Measurements from ENCODE around the gene LIME1. TPM values are rescaled to one million over a fixed set of nuclear protein-coding genes. Genes with fewer than 3 reads are reported as not detected.
A peak's percentile ranks its signal among the peaks of the same experiment; 100 is the strongest.

Gene LIME1
- total and polyA plus RNA-seq, 2 of the 8 experiments (the other 6 are each of a cell fraction or from before 2014, with no cell fraction given) = 4.5 to 5.9 TPM

DNA sequence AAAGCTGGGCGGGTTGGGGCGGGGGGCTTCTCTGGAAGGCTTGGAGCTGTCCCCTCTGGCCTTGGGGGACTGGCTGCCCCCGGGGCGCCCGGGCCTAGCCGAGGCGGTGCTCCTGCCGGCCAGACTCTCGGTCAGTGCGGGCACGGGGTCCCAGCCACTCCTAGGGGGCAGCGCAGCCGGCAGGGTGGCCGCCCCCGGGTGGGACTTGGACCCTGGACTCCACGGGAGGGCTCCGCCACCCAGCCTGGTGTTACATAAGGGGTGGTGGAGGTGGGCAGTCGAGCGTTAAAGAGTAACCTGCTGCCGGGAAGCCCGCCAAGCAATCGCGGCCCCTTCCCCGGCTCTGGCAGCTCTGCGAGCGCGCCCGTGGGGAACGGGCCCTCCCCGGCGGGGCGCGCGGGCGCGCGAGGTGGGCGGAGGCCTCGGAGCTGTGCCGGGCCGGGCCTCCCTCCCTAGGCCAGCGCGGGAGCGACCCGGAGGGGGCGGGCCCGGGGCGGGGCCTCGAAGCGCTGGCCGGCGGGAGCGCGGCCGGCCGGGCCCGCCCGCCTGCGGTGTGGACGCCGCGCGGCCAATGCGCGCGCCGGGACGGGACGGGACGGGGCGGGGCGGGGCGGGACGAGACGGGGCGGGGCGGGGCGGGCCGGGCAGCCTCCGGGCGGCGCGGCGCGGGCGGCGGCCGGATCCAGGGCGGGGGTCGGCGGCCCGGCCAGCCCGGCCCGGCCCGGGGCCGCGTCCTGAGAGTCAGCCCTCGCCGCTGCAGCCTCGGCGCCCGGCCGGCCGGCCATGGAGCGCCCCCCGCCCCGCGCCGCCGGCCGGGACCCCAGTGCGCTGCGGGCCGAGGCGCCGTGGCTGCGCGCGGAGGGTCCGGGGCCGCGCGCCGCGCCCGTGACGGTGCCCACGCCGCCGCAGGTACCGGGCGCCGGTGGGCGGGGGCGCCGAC, 2.9 kb downstream of the LIME1 start, which contains the start of gene SLC2A4RG:
Gene SLC2A4RG, plus strand, starts transcription at position 647 of the 940 bp plus-strand sequence. Its CDS starts 137 bp downstream, at position 784.
- Histone ChIP-seq H3K36me3 (ENCODE audit: control insufficient read depth in 2 of 4, insufficient read depth in 4 of 4, low read length in 3 of 4) (peaks cover 0 to 23% (median 5%) of the 10 kb centered on the region in 4 experiments; a peak in 2 of 8 replicates), H3K4me3 (ENCODE audit: extremely low read depth in 1 of 4, insufficient read depth in 2 of 4, low read depth in 3 of 4, low read length in 4 of 4) (peak within 1 kb of the TSS; percentile 49 to 83 (median 60)), H2BK120ac (replicated peaks; ENCODE audit: low read depth, low read length) (no peak within 1 kb of the TSS), H2BK20ac (ENCODE audit: low read length) (no peak within 1 kb of the TSS), H3K56ac (replicated peaks; ENCODE audit: insufficient read length, low read depth, low read length) (no peak within 1 kb of the TSS), H2AK5ac (ENCODE audit: low read depth, low read length) (no peak within 1 kb of the TSS), H3K18ac (ENCODE audit: extremely low read depth, low read length) (peak within 1 kb of the TSS; percentile 60), H4K5ac (ENCODE audit: insufficient read length, low read depth, low read length) (no peak within 1 kb of the TSS), H3K79me2 (ENCODE audit: control insufficient read depth in 1 of 2, insufficient read depth in 2 of 2, low read length in 2 of 2) (no peaks in the 10 kb centered on the region), H2AFZ (ENCODE audit: low read length) (no peak within 1 kb of the TSS), H3K27ac (ENCODE audit: low read depth, low read length) (no peak within 1 kb of the TSS), H2BK5ac (ENCODE audit: low read depth, low read length) (peak within 1 kb of the TSS; percentile 78; the same call in 1 of the 2 replicates), H3K4me2 (ENCODE audit: insufficient read depth in 1 of 2, low read depth in 2 of 2, low read length in 2 of 2) (peak within 1 kb of the TSS; percentile 71 to 95), H3K4me1 (replicated peaks in 1 of 4; ENCODE audit: control insufficient read depth in 3 of 4, insufficient read depth in 4 of 4, low read length in 3 of 4) (peaks cover 0 to 20% (median 11%) of the 10 kb centered on the region in 4 experiments; a peak in 6 of 7 replicates), H4K91ac (replicated peaks; ENCODE audit: insufficient read length, low read length) (peak within 1 kb of the TSS; percentile 54), H2BK12ac (ENCODE audit: low read depth, low read length) (no peak within 1 kb of the TSS), H3K9ac (replicated peaks in 1 of 4; ENCODE audit: extremely low read depth in 1 of 4, low read depth in 3 of 4, low read length in 3 of 4) (peak within 1 kb of the TSS; percentile 49 to 86 (median 52); a peak in 6 of 7 replicates), H3K23ac (ENCODE audit: insufficient read length) (no peak within 1 kb of the TSS), H3K27me3 (replicated peaks in 1 of 4; ENCODE audit: control insufficient read depth in 3 of 4, extremely low read depth in 1 of 4, insufficient read depth in 3 of 4, low read length in 3 of 4) (peaks cover 0 to 12% (median 8%) of the 10 kb centered on the region in 4 experiments; a peak in 4 of 7 replicates), H3K79me1 (ENCODE audit: low read depth, low read length) (no peaks in the 10 kb centered on the region), H3K9me3 (ENCODE audit: insufficient read depth in 2 of 2, low read depth in 1 of 2, low read length in 1 of 2) (no peaks in the 10 kb centered on the region), H4K8ac (ENCODE audit: extremely low read depth, insufficient read depth, low read length) (peak within 1 kb of the TSS; percentile 93), H2BK15ac (ENCODE audit: low read length) (no peak within 1 kb of the TSS; the same call in 1 of the 2 replicates), H3K14ac (ENCODE audit: insufficient read length) (no peak within 1 kb of the TSS), H3K4ac (replicated peaks; ENCODE audit: insufficient read length, low read depth, low read length) (peak within 1 kb of the TSS; percentile 11), H4K20me1 (replicated peaks in 1 of 2; ENCODE audit: control insufficient read depth in 1 of 2, insufficient read depth in 2 of 2, low read length in 2 of 2) (peaks cover 1 to 20% of the 10 kb centered on the region in 2 experiments), H3K23me2 (ENCODE audit: low read depth, low read length) (peaks cover 13% of the 10 kb centered on the region; the same call in 1 of the 2 replicates)
- POLR2A ChIA-PET (ENCODE audit: partially characterized antibody) = interaction anchor here (0.6 to 3.0 kb wide), 10 partner anchors 8 to 234 kb away, joined by 3 to 16 read pairs (median 5); partner anchors contain the start of genes ARFRP1, TPD52L2 and ZGPAT
- CTCF ChIA-PET (ENCODE audit: partially characterized antibody) = interaction anchor here (0.6 to 2.6 kb wide), 6 partner anchors 11 to 97 kb away, joined by 3 to 7 read pairs (median 4); no protein-coding TSS in a partner anchor
- WGBS, 2 experiments (ENCODE audit: extremely low coverage in 1 of 2, insufficient coverage in 1 of 2, insufficient read length in 1 of 2, insufficient replicate concordance in 2 of 2, low coverage in 1 of 2, low lambda C conversion rate in 2 of 2, missing lambda C conversion rate in 1 of 2) = 3% methylated on average over 34 of the region's 136 CpGs; no CpG with 5 or more reads in 1 of the 2 experiments
- FAIRE-seq = no peak
- peak in 1 of 2 experiments; percentile 79 for DNase-seq (ENCODE audit: low read depth in 1 of 2, low spot score in 2 of 2)
- TF ChIP-seq CTCF (IDR thresholded peaks at IDR 0.05; ENCODE audit: control extremely low read depth in 1 of 3, insufficient read depth in 1 of 3, low read depth in 1 of 3, low read length in 3 of 3) = no peak
- TF ChIP-seq SRF (IDR thresholded peaks at IDR 0.05; ENCODE audit: low read depth, low read length) = no peak
- TF ChIP-seq EGR1 (IDR thresholded peaks at IDR 0.05; ENCODE audit: borderline replicate concordance, low read depth, low read length) = no peak
- TF ChIP-seq RNF2 (IDR thresholded peaks at IDR 0.05; ENCODE audit: borderline replicate concordance, low read depth, low read length, missing control alignments, poor library complexity, severe bottlenecking) = no peak
- 0 out of 2 replicates have a peak, but pooled peaks have one; percentile 11 for TF ChIP-seq PHF8 (conservative IDR thresholded peaks at IDR 0.05; ENCODE audit: low read depth, low read length)
